IPS-20b (cell line): Measurements from ENCODE around the gene ALKBH8.

Source experiments
- H3K27ac ChIP-seq: one replicate; pipeline ENCODE4 v1.5.1; 2013; ENCODE audit warnings: low read length
- H3K27me3 ChIP-seq: 2 replicates; pipeline ENCODE4 v1.6.1; 2013; ENCODE audit warnings: mild to moderate bottlenecking, low read length, inconsistent platforms; ENCODE audit not compliant: insufficient read depth
- H3K36me3 ChIP-seq: 2 replicates; pipeline ENCODE4 v1.6.1; 2013; ENCODE audit warnings: low read depth, mild to moderate bottlenecking, inconsistent platforms, low read length, moderate library complexity; ENCODE audit not compliant: insufficient read depth
- H3K4me1 ChIP-seq: 2 replicates; pipeline ENCODE4 v1.6.1; 2013; ENCODE audit warnings: mild to moderate bottlenecking, control low read depth, inconsistent platforms, low read length, moderate library complexity; ENCODE audit not compliant: insufficient read depth
- H3K4me3 ChIP-seq: 2 replicates; pipeline ENCODE4 v1.5.1; 2013; ENCODE audit warnings: mild to moderate bottlenecking, low read length, inconsistent platforms
- H3K9ac ChIP-seq: 2 replicates; pipeline ENCODE4 v1.6.1; 2013; ENCODE audit warnings: low read depth, mild to moderate bottlenecking, inconsistent platforms, low read length, moderate library complexity
- H3K9me3 ChIP-seq: 2 replicates; pipeline ENCODE4 v1.6.1; 2013; ENCODE audit warnings: mild to moderate bottlenecking, low read depth, low read length, inconsistent platforms; ENCODE audit not compliant: insufficient read depth

The ALKBH8 gene

DNA sequence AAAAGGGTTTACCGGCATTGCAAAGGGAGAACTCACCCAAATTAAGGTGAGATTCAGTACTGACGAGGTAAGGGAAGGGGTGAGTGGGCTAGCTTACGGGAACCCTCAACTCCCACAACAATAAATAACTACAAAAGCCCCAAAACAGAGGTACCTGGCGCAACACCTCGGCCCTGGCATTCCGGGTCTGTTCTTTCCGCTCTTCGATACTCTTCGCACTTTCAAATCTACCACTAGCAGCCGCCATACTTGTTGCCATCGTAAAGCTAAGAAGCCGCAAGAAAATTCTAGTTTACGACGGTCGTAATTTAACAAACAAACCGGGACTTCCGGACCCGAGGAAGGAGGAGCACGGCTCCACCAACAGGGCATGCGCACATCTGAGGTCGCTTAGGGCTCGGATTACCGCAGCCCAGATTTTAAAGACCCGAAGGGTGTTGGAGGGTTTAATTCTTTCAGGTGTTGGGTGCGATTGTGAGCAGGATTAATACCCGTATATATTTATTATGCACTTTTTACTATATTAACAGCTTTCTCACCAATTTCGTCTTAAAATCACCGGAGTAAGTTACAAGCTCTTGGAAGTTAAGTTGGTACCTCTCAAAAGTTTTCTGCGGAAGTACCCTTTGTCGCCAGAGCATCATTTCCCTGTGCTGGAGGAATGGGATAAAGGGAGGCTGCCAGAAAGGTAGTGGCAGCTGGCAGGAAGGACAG, 107.8 kb downstream of the ALKBH8 start, which contains the start of gene CWF19L2:
Gene CWF19L2 (minus strand): TSS at position 268 of the 714 bp plus-strand sequence. CDS start 9 bp downstream, at position 259.
- no peaks in the 10 kb centered on the region for H3K9me3 ChIP-seq
- H3K36me3 ChIP-seq: peaks cover 23% of the 10 kb centered on the region
- H3K27ac ChIP-seq: peak within 1 kb of the TSS; percentile 34
- H3K4me3 ChIP-seq: peak within 1 kb of the TSS; percentile 98
- no peaks in the 10 kb centered on the region for H3K27me3 ChIP-seq
- peaks cover 4% of the 10 kb centered on the region; the same call in 1 of the 2 replicates for H3K4me1 ChIP-seq
- peak within 1 kb of the TSS; percentile 97 for H3K9ac ChIP-seq

- Histone ChIP-seq H3K27ac (peak overlapping the region; percentile 34), H3K9me3 (no peaks in the 10 kb centered on the region), H3K4me1 (peaks cover 4% of the 10 kb centered on the region; the same call in 1 of the 2 replicates), H3K9ac (peak overlapping the region; percentile 97), H3K36me3 (peaks cover 28% of the 10 kb centered on the region), H3K27me3 (no peaks in the 10 kb centered on the region), H3K4me3 (peak overlapping the region; percentile 98)
Measured at GRCh38 chr11:107457205-107457557, 108.4 kb downstream of the ALKBH8 start.

- no peak overlapping the region for H3K4me3 ChIP-seq
- H3K27me3 ChIP-seq: no peaks in the 10 kb centered on the region
- H3K4me1 ChIP-seq: peaks cover 4% of the 10 kb centered on the region; the same call in 1 of the 2 replicates
- peaks cover 36% of the 10 kb centered on the region for H3K36me3 ChIP-seq
- H3K9ac ChIP-seq: no peak overlapping the region
- no peak overlapping the region for H3K27ac ChIP-seq
- no peaks in the 10 kb centered on the region for H3K9me3 ChIP-seq
Measured at GRCh38 chr11:107453594-107454286, 111.8 kb downstream of the ALKBH8 start.
